ENCODE results near the gene C11orf21.

The C11orf21 gene

GRCh38 chr11:2261436-2262230, 40.1 kb downstream of the C11orf21 start:
- no peak overlapping the region for H3K4me3 ChIP-seq (ENCODE audit: low read depth, low read length)
- no peak for TF ChIP-seq CTCF (IDR thresholded peaks at IDR 0.05; ENCODE audit: borderline replicate concordance, insufficient read depth, low read depth, low read length)

- TF ChIP-seq CTCF (IDR thresholded peaks at IDR 0.05; ENCODE audit: borderline replicate concordance, insufficient read depth, low read depth, low read length): no peak
- H3K4me3 ChIP-seq (ENCODE audit: low read depth, low read length): no peak overlapping the region
Observed at GRCh38 chr11:2260491-2261364, 41.0 kb downstream of the C11orf21 start.

GRCh38 chr11:2259897-2260451, 41.7 kb downstream of the C11orf21 start:
- TF ChIP-seq CTCF (IDR thresholded peaks at IDR 0.05; ENCODE audit: borderline replicate concordance, insufficient read depth, low read depth, low read length): no peak
- no peak overlapping the region for H3K4me3 ChIP-seq (ENCODE audit: low read depth, low read length)

- H3K4me3 ChIP-seq (ENCODE audit: low read depth, low read length): no peak overlapping the region
- no peak for TF ChIP-seq CTCF (IDR thresholded peaks at IDR 0.05; ENCODE audit: borderline replicate concordance, insufficient read depth, low read depth, low read length)
Observed at GRCh38 chr11:2259466-2259830, 42.3 kb downstream of the C11orf21 start.

GRCh38 chr11:2258501-2259465, 42.9 kb downstream of the C11orf21 start:
- no peak overlapping the region for H3K4me3 ChIP-seq (ENCODE audit: low read depth, low read length)
- TF ChIP-seq CTCF (IDR thresholded peaks at IDR 0.05; ENCODE audit: borderline replicate concordance, insufficient read depth, low read depth, low read length): no peak

- H3K4me3 ChIP-seq (ENCODE audit: low read depth, low read length): no peak overlapping the region
- no peak for TF ChIP-seq CTCF (IDR thresholded peaks at IDR 0.05; ENCODE audit: borderline replicate concordance, insufficient read depth, low read depth, low read length)
Observed at GRCh38 chr11:2256951-2257700, 44.6 kb downstream of the C11orf21 start.

Measured in GM12875 (cell line).